Chondrocyte (in vitro differentiated cells): Measurements from ENCODE around the gene OSGEPL1. TPM values are rescaled to one million over a fixed set of nuclear protein-coding genes. Genes with fewer than 3 reads are reported as not detected.
A peak's percentile ranks its signal among the peaks of the same experiment; 100 is the strongest.

ENCODE experiments used
- DNase-seq: peaks from one replicate; pipeline ENCODE4 v3.0.0; 2021; ENCODE audit warnings: mixed read lengths, low spot score
- H3K27ac Mint-ChIP-seq: one replicate; pipeline ENCODE4 v1.8.0; 2021; ENCODE audit warnings: mild to moderate bottlenecking, moderate library complexity, mixed read lengths; ENCODE audit not compliant: unreplicated experiment
- H3K27me3 Mint-ChIP-seq: 2 replicates; pipeline ENCODE4 v1.8.0; 2021; ENCODE audit warnings: low read depth, mixed read lengths
- H3K36me3 Mint-ChIP-seq: 2 replicates; pipeline ENCODE4 v1.8.0; 2021; ENCODE audit warnings: low read depth, mixed read lengths
- H3K4me1 Mint-ChIP-seq: 2 replicates; pipeline ENCODE4 v1.8.0; 2021; ENCODE audit warnings: low read depth, mild to moderate bottlenecking, mixed read lengths
- H3K4me3 Mint-ChIP-seq: one replicate; pipeline ENCODE4 v1.8.0; 2021; ENCODE audit warnings: mild to moderate bottlenecking, moderate library complexity, mixed read lengths; ENCODE audit not compliant: unreplicated experiment
- H3K9me3 Mint-ChIP-seq: 2 replicates; pipeline ENCODE4 v1.8.0; 2021; ENCODE audit warnings: low read depth, mixed read lengths
- total RNA-seq: library from RNA; stranded (reverse); gene quantifications from 3 replicates; pipeline ENCODE4 v1.2.1, GENCODE V29; 2021
- TF ChIP-seq, protein P1 (sequence below): fragments of 200-600 bp; sonication (generic); IDR thresholded peaks from 2 replicates; pipeline ENCODE4 v1.5.0; 2021; ENCODE audit warnings: antibody characterized with exemption, mild to moderate bottlenecking, moderate library complexity

Gene OSGEPL1
- total RNA-seq, 1 donor from 2014 or later, result 5.1 TPM

DNA sequence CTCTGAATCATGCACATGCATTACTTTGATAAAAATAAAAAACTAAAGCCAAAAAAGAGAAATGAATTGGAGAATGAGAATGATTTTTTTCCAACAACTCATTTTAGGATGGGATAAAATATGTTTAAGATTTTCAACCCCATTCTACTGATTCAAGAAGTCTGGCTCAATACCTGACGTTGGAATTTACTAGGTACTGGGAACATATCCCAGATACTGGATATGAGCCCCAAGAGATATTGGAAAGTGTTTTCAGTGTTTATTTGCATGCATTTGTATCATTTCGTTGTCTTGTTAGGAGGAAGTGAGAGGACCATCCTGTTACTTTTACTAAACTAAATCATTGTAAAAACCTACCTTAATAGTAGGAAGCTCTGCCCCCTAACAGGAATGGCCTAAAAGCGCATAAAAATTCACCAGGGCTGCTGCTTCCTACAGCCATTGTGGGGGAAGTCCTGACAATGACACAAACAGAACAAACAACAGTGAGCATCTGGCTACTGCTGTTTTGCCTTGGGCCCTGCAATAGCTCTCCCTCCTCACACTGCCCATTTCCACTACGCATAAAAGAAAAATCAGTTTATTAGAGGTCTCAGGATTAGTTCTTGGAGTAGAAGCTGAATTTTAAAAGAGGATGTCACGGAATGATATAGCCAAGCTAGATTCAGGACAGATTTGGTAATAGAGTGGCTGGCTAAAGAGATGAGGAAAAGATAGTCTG is 52.9 kb downstream of the OSGEPL1 start:
- DNase-seq, result no peak
- H3K27me3 Mint-ChIP-seq, result no peaks in the 10 kb centered on the region
- H3K9me3 Mint-ChIP-seq, result peaks cover 15% of the 10 kb centered on the region
- TF ChIP-seq, protein P1, sequence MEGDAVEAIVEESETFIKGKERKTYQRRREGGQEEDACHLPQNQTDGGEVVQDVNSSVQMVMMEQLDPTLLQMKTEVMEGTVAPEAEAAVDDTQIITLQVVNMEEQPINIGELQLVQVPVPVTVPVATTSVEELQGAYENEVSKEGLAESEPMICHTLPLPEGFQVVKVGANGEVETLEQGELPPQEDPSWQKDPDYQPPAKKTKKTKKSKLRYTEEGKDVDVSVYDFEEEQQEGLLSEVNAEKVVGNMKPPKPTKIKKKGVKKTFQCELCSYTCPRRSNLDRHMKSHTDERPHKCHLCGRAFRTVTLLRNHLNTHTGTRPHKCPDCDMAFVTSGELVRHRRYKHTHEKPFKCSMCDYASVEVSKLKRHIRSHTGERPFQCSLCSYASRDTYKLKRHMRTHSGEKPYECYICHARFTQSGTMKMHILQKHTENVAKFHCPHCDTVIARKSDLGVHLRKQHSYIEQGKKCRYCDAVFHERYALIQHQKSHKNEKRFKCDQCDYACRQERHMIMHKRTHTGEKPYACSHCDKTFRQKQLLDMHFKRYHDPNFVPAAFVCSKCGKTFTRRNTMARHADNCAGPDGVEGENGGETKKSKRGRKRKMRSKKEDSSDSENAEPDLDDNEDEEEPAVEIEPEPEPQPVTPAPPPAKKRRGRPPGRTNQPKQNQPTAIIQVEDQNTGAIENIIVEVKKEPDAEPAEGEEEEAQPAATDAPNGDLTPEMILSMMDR, result no peak
- H3K27ac Mint-ChIP-seq, result no peak overlapping the region
- H3K36me3 Mint-ChIP-seq, result peaks cover 10% of the 10 kb centered on the region
- no peak overlapping the region for H3K4me3 Mint-ChIP-seq
- no peaks in the 10 kb centered on the region for H3K4me1 Mint-ChIP-seq

DNA sequence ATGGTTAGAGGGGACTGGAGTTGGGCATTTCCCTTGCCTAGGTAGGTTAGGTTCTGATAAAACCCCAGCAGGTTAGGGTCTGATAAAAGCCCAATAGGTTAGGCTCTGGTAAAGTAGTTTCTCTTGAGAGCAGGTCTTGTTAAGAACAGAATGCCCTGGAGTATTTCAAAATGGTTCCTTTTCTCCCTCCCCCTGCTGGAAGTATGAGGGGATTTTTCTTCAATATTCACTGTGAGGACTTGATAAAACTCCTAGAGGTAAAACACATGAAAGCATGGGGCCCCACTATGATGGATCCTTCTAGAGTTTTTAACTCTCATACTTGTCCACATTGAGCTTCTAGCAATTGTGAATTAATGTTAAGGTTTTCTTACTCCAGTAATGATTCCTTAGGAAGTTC is 60.5 kb downstream of the OSGEPL1 start:
- TF ChIP-seq, protein P1, result peak; percentile 42
- Mint-ChIP-seq H3K36me3 (no peaks in the 10 kb centered on the region), H3K4me1 (peaks cover 5% of the 10 kb centered on the region), H3K27ac (no peak overlapping the region), H3K4me3 (no peak overlapping the region), H3K27me3 (no peaks in the 10 kb centered on the region), H3K9me3 (no peaks in the 10 kb centered on the region)
- no peak for DNase-seq

- H3K9me3 Mint-ChIP-seq, result no peaks in the 10 kb centered on the region
- H3K4me1 Mint-ChIP-seq, result peaks cover 5% of the 10 kb centered on the region
- no peak overlapping the region for H3K27ac Mint-ChIP-seq
- DNase-seq, result no peak
- H3K36me3 Mint-ChIP-seq, result no peaks in the 10 kb centered on the region
- H3K27me3 Mint-ChIP-seq, result no peaks in the 10 kb centered on the region
- no peak overlapping the region for H3K4me3 Mint-ChIP-seq
- TF ChIP-seq, protein P1, result no peak
Measured at GRCh38 chr2:189700681-189701080, 61.9 kb downstream of the OSGEPL1 start.

- TF ChIP-seq, protein P1, result peak; percentile 90
- Mint-ChIP-seq H3K27ac (no peak overlapping the region), H3K9me3 (no peaks in the 10 kb centered on the region), H3K4me3 (no peak overlapping the region), H3K36me3 (no peaks in the 10 kb centered on the region), H3K27me3 (no peaks in the 10 kb centered on the region), H3K4me1 (peaks cover 5% of the 10 kb centered on the region)
- no peak for DNase-seq
Measured at GRCh38 chr2:189698020-189698887, 64.3 kb downstream of the OSGEPL1 start.

Other genes with a start within 250 kb of the OSGEPL1 start
- gene SLC40A1, start 182.0 kb downstream of the OSGEPL1 start, total RNA-seq, result 15.0 to 21.7 TPM (median 20.3 TPM) in 3 replicates
- 36.1 to 43.1 TPM (median 39.5 TPM) in 3 replicates for gene ASNSD1, start 101.3 kb downstream of the OSGEPL1 start, total RNA-seq
- 4.0 to 6.4 TPM (median 4.4 TPM) in 3 replicates for gene ANKAR, start 88.1 kb downstream of the OSGEPL1 start, total RNA-seq
- gene ORMDL1, start 21.5 kb upstream of the OSGEPL1 start, total RNA-seq, result 50.8 to 61.7 TPM (median 50.9 TPM) in 3 replicates
- gene PMS1, start 21.7 kb upstream of the OSGEPL1 start, total RNA-seq, result 23.9 to 37.1 TPM (median 25.1 TPM) in 3 replicates